SK-N-SH (cell line): ENCODE results near the gene MYO18B. TPM values are rescaled to one million over a fixed set of nuclear protein-coding genes. Genes with fewer than 3 reads are reported as not detected.

Experiments used
- CTCF ChIA-PET: fragments of 300-600, 350-600 bp; formaldehyde crosslinking; extraction: SDS; loops from one replicate; lab custom pipeline; 2021; lab: Yijun Ruan, JAX
- POLR2A ChIA-PET: fragments of 350-600 bp; sonication (Branson Sonifier 250); formaldehyde crosslinking; extraction: SDS; loops from one replicate; lab custom pipeline; 2020; ENCODE audit warnings: antibody characterized with exemption, inconsistent platforms; lab: Yijun Ruan, JAX
- DNase-seq: peaks from one replicate; pipeline ENCODE4 v3.0.0; 2012
- H2AFZ ChIP-seq: fragments of 200-600 bp; sonication (generic); 2 replicates; pipeline ENCODE4 v1.8.1; 2016; ENCODE audit warnings: antibody characterized with exemption, mild to moderate bottlenecking, low read depth
- H3F3A ChIP-seq: fragments of 200-600 bp; sonication (generic); replicated peaks from 2 replicates; pipeline ENCODE3; 2016; ENCODE audit warnings: antibody characterized with exemption, mild to moderate bottlenecking; ENCODE audit not compliant: insufficient read depth
- H3K27ac ChIP-seq, 2 experiments: fragments of 200-500 bp in 1 of 2; fragments of 200-600 bp in 1 of 2; sonication (Bioruptor generic) in 1 of 2; sonication (generic), shearing (Covaris generic) in 1 of 2; 2 replicates each; pipeline versions ENCODE4 v1.5.1 to v1.6.1; 2014 to 2016; ENCODE audit warnings: low read depth in 2 of 2, inconsistent platforms in 1 of 2, low read length in 1 of 2, mild to moderate bottlenecking in 1 of 2, mixed read lengths in 1 of 2
- H3K27me3 ChIP-seq: fragments of 200-600 bp; sonication (generic), shearing (Covaris generic); 2 replicates; pipeline ENCODE4 v1.6.1; 2016; ENCODE audit warnings: mixed run types; ENCODE audit not compliant: insufficient read depth
- H3K36me3 ChIP-seq, 2 experiments: fragments of 200-500 bp in 1 of 2; fragments of 200-600 bp in 1 of 2; sonication (Bioruptor generic) in 1 of 2; sonication (generic) in 1 of 2; replicated peaks in 1 of 2; 2 replicates each; pipeline versions ENCODE3 to v1.5.1; 2014 to 2016; ENCODE audit warnings: low read length in 1 of 2, mild to moderate bottlenecking in 1 of 2; ENCODE audit not compliant: insufficient read depth in 2 of 2, control insufficient read depth in 1 of 2
- H3K4me1 ChIP-seq, 2 experiments: fragments of 200-500 bp in 1 of 2; fragments of 200-600 bp in 1 of 2; sonication (Bioruptor generic) in 1 of 2; sonication (generic), shearing (Covaris generic) in 1 of 2; 2 replicates each; pipeline versions ENCODE4 v1.5.1 to v1.6.1; 2014 to 2016; ENCODE audit warnings: low read depth in 1 of 2, low read length in 1 of 2, mixed run types in 1 of 2; ENCODE audit not compliant: insufficient read depth in 2 of 2, control insufficient read depth in 1 of 2
- H3K4me2 ChIP-seq: fragments of 200-600 bp; sonication (generic), shearing (Covaris generic); 2 replicates; pipeline ENCODE4 v1.6.1; 2017; ENCODE audit warnings: mixed run types
- H3K4me3 ChIP-seq, 2 experiments: fragments of 200-500 bp in 1 of 2; fragments of 200-600 bp in 1 of 2; sonication (Bioruptor generic) in 1 of 2; sonication (generic), shearing (Covaris generic) in 1 of 2; 2 replicates each; pipeline versions ENCODE4 v1.5.1 to v1.8.1; 2014 to 2016; ENCODE audit warnings: low read depth in 2 of 2, inconsistent platforms in 1 of 2, low read length in 1 of 2, mild to moderate bottlenecking in 1 of 2, mixed read lengths in 1 of 2, moderate library complexity in 1 of 2
- H3K79me2 ChIP-seq: fragments of 200-600 bp; sonication (generic); 2 replicates; pipeline ENCODE4 v1.8.1; 2017; ENCODE audit warnings: mild to moderate bottlenecking; ENCODE audit not compliant: insufficient read depth
- H3K9ac ChIP-seq: fragments of 200-600 bp; sonication (generic); 2 replicates; pipeline ENCODE4 v1.6.1; 2017; ENCODE audit warnings: mixed run types
- H3K9me2 ChIP-seq: fragments of 200-600 bp; sonication (generic); 2 replicates; pipeline ENCODE4 v1.6.1; 2017; ENCODE audit warnings: mixed run types
- H3K9me3 ChIP-seq: fragments of 200-600 bp; sonication (generic); 2 replicates; pipeline ENCODE4 v1.6.1; 2017; ENCODE audit warnings: mixed run types, mild to moderate bottlenecking, moderate library complexity
- H4K20me1 ChIP-seq: fragments of 200-600 bp; sonication (generic); 2 replicates; pipeline ENCODE4 v1.6.1; 2017; ENCODE audit warnings: mild to moderate bottlenecking, mixed run types; ENCODE audit not compliant: insufficient read depth
- CHD2 ChIP-seq: fragments of 150-350 bp; IDR thresholded peaks from 2 replicates; pipeline ENCODE4 v1.6.1; 2018; ENCODE audit warnings: low read length; ENCODE audit not compliant: partially characterized antibody
- ELF1 ChIP-seq: IDR thresholded peaks from 2 replicates; pipeline ENCODE4 v1.4.0; 2012
- EP300 ChIP-seq, 2 experiments: IDR thresholded peaks; 2 replicates each; pipeline versions ENCODE4 v1.4.0 to v1.6.1; 2012; ENCODE audit warnings: borderline replicate concordance in 1 of 2, low read depth in 1 of 2, low read length in 1 of 2
- EZH2phosphoT487 ChIP-seq: fragments of 200-600 bp; sonication (generic); IDR thresholded peaks from 2 replicates; pipeline ENCODE4 v1.6.1; 2017; ENCODE audit warnings: low read depth, mixed run types, mild to moderate bottlenecking, antibody characterized with exemption, moderate library complexity, borderline replicate concordance
- FOXJ3 ChIP-seq: sonication (generic); formaldehyde crosslinking; IDR thresholded peaks from 2 replicates; pipeline ENCODE4 v1.5.1; 2020; ENCODE audit warnings: mild to moderate bottlenecking, missing genetic modification reagents
- FOXM1 ChIP-seq: IDR thresholded peaks from 2 replicates; pipeline ENCODE4 v1.4.0; 2012; ENCODE audit warnings: low read depth, mild to moderate bottlenecking
- GABPA ChIP-seq: IDR thresholded peaks from 2 replicates; pipeline ENCODE4 v1.4.0; 2012; ENCODE audit warnings: low read depth, mild to moderate bottlenecking
- IRF3 ChIP-seq: fragments of 150-350 bp; IDR thresholded peaks from 2 replicates; pipeline ENCODE4 v1.6.1; 2016; ENCODE audit warnings: mild to moderate bottlenecking, low read depth, low read length
- MAX ChIP-seq: IDR thresholded peaks from 2 replicates; pipeline ENCODE4 v1.4.0; 2012; ENCODE audit warnings: low read depth
- MEF2A ChIP-seq: IDR thresholded peaks from 2 replicates; pipeline ENCODE4 v1.4.0; 2012; ENCODE audit warnings: low read depth, borderline replicate concordance
- NFIC ChIP-seq: IDR thresholded peaks from 2 replicates; pipeline ENCODE4 v1.4.0; 2012; ENCODE audit warnings: borderline replicate concordance
- NRF1 ChIP-seq: IDR thresholded peaks from 2 replicates; pipeline ENCODE4 v1.6.1; 2012; ENCODE audit warnings: low read depth, mild to moderate bottlenecking, low read length
- POLR2AphosphoS5 ChIP-seq: IDR thresholded peaks from 2 replicates; pipeline ENCODE4 v1.6.1; 2012; ENCODE audit warnings: low read depth, low read length
- RAD21 ChIP-seq: IDR thresholded peaks from 2 replicates; pipeline ENCODE4 v1.6.1; 2012; ENCODE audit warnings: mild to moderate bottlenecking, low read length
- RCOR1 ChIP-seq: fragments of 150-350 bp; IDR thresholded peaks from 2 replicates; pipeline ENCODE4 v1.6.1; 2017; ENCODE audit warnings: antibody characterized with exemption, low read length
- SIN3A ChIP-seq: IDR thresholded peaks from 2 replicates; pipeline ENCODE4 v1.6.1; 2012; ENCODE audit warnings: low read depth, mild to moderate bottlenecking, low read length, moderate library complexity, borderline replicate concordance
- TCF12 ChIP-seq: IDR thresholded peaks from 2 replicates; pipeline ENCODE4 v1.4.0; 2012
- TEAD4 ChIP-seq: IDR thresholded peaks from 2 replicates; pipeline ENCODE4 v1.4.0; 2012; ENCODE audit warnings: mild to moderate bottlenecking, borderline replicate concordance; ENCODE audit not compliant: insufficient read depth
- YY1 ChIP-seq: IDR thresholded peaks from 2 replicates; pipeline ENCODE4 v1.4.0; 2012; ENCODE audit warnings: low read depth, mild to moderate bottlenecking
- WGBS: methylation state at CpG from one replicate; pipeline ENCODE4 v1.1.6; 2017; ENCODE audit warnings: low lambda C conversion rate; 5-methylcytosine and 5-hydroxymethylcytosine counted together
- polyA plus RNA-seq, 3 experiments: library from polyadenylated mRNA; depleted of rRNA; stranded (reverse); fragments of >200 nt; gene quantifications; 2 replicates each; pipeline ENCODE4 v1.2.3, GENCODE V29; 2012

The MYO18B gene
- polyA plus RNA-seq, 1 of the 3 experiments (the other 2 are of a cell fraction), result 0.05 TPM

- TF ChIP-seq EZH2phosphoT487 (no peak), IRF3 (no peak)
- Histone ChIP-seq H3K9me3 (no peaks in the 10 kb centered on the region), H3K4me1 (peaks cover 0 to 22% of the 10 kb centered on the region in 2 experiments; a peak in 2 of 4 replicates), H2AFZ (no peak overlapping the region), H3K9me2 (no peaks in the 10 kb centered on the region), H3K79me2 (no peaks in the 10 kb centered on the region), H3K4me2 (no peak overlapping the region), H3K9ac (no peak overlapping the region), H3K27me3 (no peaks in the 10 kb centered on the region), H3K36me3 (no peaks in the 10 kb centered on the region), H3F3A (no peaks in the 10 kb centered on the region), H3K27ac (peak overlapping the region in 1 of 2 experiments; percentile 92; a peak in 2 of 4 replicates), H3K4me3 (no peak overlapping the region), H4K20me1 (no peaks in the 10 kb centered on the region)
- ChIA-PET POLR2A (no interaction called here), CTCF (interaction anchor here (0.8 to 1.9 kb wide), 4 partner anchors 11 to 852 kb away, joined by 3 to 8 read pairs (median 5); no protein-coding TSS in a partner anchor)
- peak; percentile 47 for DNase-seq
- 18% methylated on average over 4 of the region's 4 CpGs for WGBS
Measured at GRCh38 chr22:26053737-26054316, 311.8 kb downstream of the MYO18B start.

- H3K79me2 ChIP-seq, result no peaks in the 10 kb centered on the region
- CTCF ChIA-PET, result interaction anchor here (0.6 to 1.9 kb wide), 5 partner anchors 12 to 853 kb away, joined by 3 to 8 read pairs (median 4); no protein-coding TSS in a partner anchor
- no peaks in the 10 kb centered on the region for H3K36me3 ChIP-seq
- POLR2A ChIA-PET, result no interaction called here
- H3K4me3 ChIP-seq, result no peak overlapping the region
- no peaks in the 10 kb centered on the region for H3K9me3 ChIP-seq
- no peaks in the 10 kb centered on the region for H3K27me3 ChIP-seq
- H4K20me1 ChIP-seq, result no peaks in the 10 kb centered on the region
- H3K9me2 ChIP-seq, result no peaks in the 10 kb centered on the region
- no peak overlapping the region for H2AFZ ChIP-seq
- WGBS, result 6% methylated on average over 6 of the region's 6 CpGs
- H3K9ac ChIP-seq, result no peak overlapping the region
- peak overlapping the region in 1 of 2 experiments; percentile 92; a peak in 2 of 4 replicates for H3K27ac ChIP-seq
- TF ChIP-seq CHD2 (no peak), FOXM1 (no peak), RAD21 (no peak)
- no peak overlapping the region for H3K4me2 ChIP-seq
- peaks cover 0 to 22% of the 10 kb centered on the region in 2 experiments; a peak in 2 of 4 replicates for H3K4me1 ChIP-seq
- H3F3A ChIP-seq, result no peaks in the 10 kb centered on the region
- DNase-seq, result no peak
Measured at GRCh38 chr22:26054841-26055605, 313.0 kb downstream of the MYO18B start.

- H3K79me2 ChIP-seq, result no peaks in the 10 kb centered on the region
- ChIA-PET POLR2A (no interaction called here), CTCF (interaction anchor here (0.8 kb wide), 1 partner anchor 16 kb away, joined by 4 read pairs; no protein-coding TSS in a partner anchor)
- no peak overlapping the region for H3K4me3 ChIP-seq
- no peak for TF ChIP-seq FOXM1
- no peak for TF ChIP-seq MEF2A
- TF ChIP-seq ELF1, result no peak
- TF ChIP-seq GABPA, result no peak
- TF ChIP-seq CHD2, result no peak
- TF ChIP-seq SIN3A, result no peak
- no peak for TF ChIP-seq IRF3
- no peak for TF ChIP-seq TEAD4
- no peak for TF ChIP-seq FOXJ3 (CRISPR knock-in tag)
- no peak for TF ChIP-seq EP300 (IDR thresholded peaks at IDR 0.05; ENCODE audit: borderline replicate concordance in 1 of 2, low read depth in 1 of 2, low read length in 1 of 2)
- no peak for TF ChIP-seq YY1
- no peak for TF ChIP-seq NRF1
- no peak for TF ChIP-seq POLR2AphosphoS5
- TF ChIP-seq TCF12, result no peak
- no peak for TF ChIP-seq MAX
- TF ChIP-seq NFIC, result no peak
- TF ChIP-seq RCOR1, result no peak
- peaks cover 0 to 19% of the 10 kb centered on the region in 2 experiments; a peak in 2 of 4 replicates for H3K4me1 ChIP-seq
- DNase-seq, result no peak
- no peak overlapping the region for H2AFZ ChIP-seq
- no peaks in the 10 kb centered on the region for H4K20me1 ChIP-seq
- H3K27me3 ChIP-seq, result no peaks in the 10 kb centered on the region
- H3K27ac ChIP-seq, result peak overlapping the region in 1 of 2 experiments; percentile 92; a peak in 2 of 4 replicates
- no peaks in the 10 kb centered on the region for H3F3A ChIP-seq
- 19% methylated on average over 1 of the region's 1 CpG for WGBS
- no peaks in the 10 kb centered on the region for H3K9me3 ChIP-seq
- no peaks in the 10 kb centered on the region for H3K36me3 ChIP-seq
- H3K9ac ChIP-seq, result no peak overlapping the region
- no peaks in the 10 kb centered on the region for H3K9me2 ChIP-seq
- H3K4me2 ChIP-seq, result no peak overlapping the region
Measured at GRCh38 chr22:26055693-26056092, 313.7 kb downstream of the MYO18B start.
